Gastroesophageal sphincter (tissue), 4 donors: ENCODE data around the gene BOK. TPM values are rescaled to one million over a fixed set of nuclear protein-coding genes. Genes with fewer than 3 reads are reported as not detected.
A peak's percentile ranks its signal among the peaks of the same experiment; 100 is the strongest.

Source experiments
- ATAC-seq: fragments of 150-250 bp; one replicate; pipeline ENCODE4 v1.9.1; 2016; ENCODE audit warnings: mild to moderate bottlenecking, moderate library complexity
- H3K27ac ChIP-seq, 4 donors: fragments of 200-600 bp; sonication (generic) in 3 of 4; 1 replicate in 3 of 4; 2 replicates in 1 of 4; pipeline ENCODE4 v1.5.1; 2016 to 2019
- H3K27me3 ChIP-seq: fragments of 200-600 bp; sonication (generic); one replicate; pipeline ENCODE4 v1.5.1; 2019
- H3K36me3 ChIP-seq, 2 donors: fragments of 200-600 bp; sonication (generic); one replicate each; pipeline ENCODE4 v1.5.1; 2019; ENCODE audit warnings: control low read depth in 1 of 2
- H3K4me1 ChIP-seq, 3 donors: fragments of 200-600 bp; sonication (generic); 1 replicate in 2 of 3; 2 replicates in 1 of 3; pipeline ENCODE4 v1.5.1; 2016 to 2019; ENCODE audit warnings: control low read depth in 2 of 3
- H3K4me3 ChIP-seq, 2 donors: fragments of 200-600 bp; sonication (generic); one replicate each; pipeline ENCODE4 v1.5.1; 2019; ENCODE audit warnings: mild to moderate bottlenecking in 1 of 2, moderate library complexity in 1 of 2
- H3K9me3 ChIP-seq, 3 donors: fragments of 200-600 bp; sonication (generic); one replicate each; pipeline ENCODE4 v1.5.1; 2017 to 2019; ENCODE audit warnings: control low read depth in 2 of 3
- EP300 ChIP-seq: sonication (generic); formaldehyde crosslinking; IDR thresholded peaks from one replicate; pipeline ENCODE4 v1.6.1; 2017; ENCODE audit warnings: antibody characterized with exemption, mild to moderate bottlenecking
- POLR2A ChIP-seq, 2 donors: fragments of 450-650 bp; IDR thresholded peaks; one replicate each; pipeline ENCODE4 v1.6.1; 2017; ENCODE audit warnings: antibody characterized with exemption in 2 of 2, mild to moderate bottlenecking in 2 of 2, moderate library complexity in 1 of 2
- POLR2AphosphoS5 ChIP-seq: sonication (generic); formaldehyde crosslinking; IDR thresholded peaks from one replicate; pipeline ENCODE4 v1.6.1; 2017; ENCODE audit warnings: antibody characterized with exemption
- WGBS, 2 donors: methylation state at CpG; one replicate each; pipeline ENCODE4 v1.1.5; 2018; ENCODE audit warnings: low coverage in 1 of 2; 5-methylcytosine and 5-hydroxymethylcytosine counted together
- total RNA-seq, 4 donors: library from RNA; depleted of rRNA; stranded (reverse); fragments of >200 nt; gene quantifications; one replicate each; pipeline ENCODE4 v1.1.0, GENCODE V29; 2016
- TF ChIP-seq, protein P1 (sequence below), 4 experiments: fragments of 200-600 bp in 2 of 4; fragments of 450-650 bp in 2 of 4; sonication (generic) in 1 of 4; IDR thresholded peaks; one replicate each; pipeline ENCODE4 v1.5.1; 2017 to 2019; ENCODE audit warnings: antibody characterized with exemption in 4 of 4, mild to moderate bottlenecking in 2 of 4, moderate library complexity in 2 of 4

Gene BOK
- total RNA-seq, 4 donors from 2014 or later = 46.0 to 128 (median 66.3) TPM

DNA sequence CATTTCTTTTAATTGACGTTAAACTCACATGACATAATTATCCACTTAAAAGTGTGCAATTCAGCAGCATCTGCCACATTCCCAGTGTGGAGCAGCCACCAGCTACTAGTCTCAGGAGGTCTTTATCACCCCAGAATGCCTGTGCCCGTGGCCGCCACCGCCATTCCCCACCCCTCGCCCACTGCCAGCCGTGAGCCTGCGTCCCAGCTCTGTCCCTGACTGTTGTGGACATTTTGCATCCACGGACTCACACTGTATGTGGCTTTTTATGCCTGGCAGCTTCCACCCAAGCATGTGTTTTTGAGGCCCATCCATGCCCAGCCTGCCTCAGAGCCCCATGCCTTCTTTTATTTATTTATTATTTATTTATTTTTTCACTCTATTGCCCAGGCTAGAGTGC is 9.2 kb downstream of the BOK start:
- no peak overlapping the region for H3K4me3 ChIP-seq
- no peak overlapping the region for H3K27ac ChIP-seq
- no peaks in the 10 kb centered on the region for H3K27me3 ChIP-seq
- no peak for ATAC-seq
- no peaks in the 10 kb centered on the region for H3K9me3 ChIP-seq
- TF ChIP-seq, protein P1, sequence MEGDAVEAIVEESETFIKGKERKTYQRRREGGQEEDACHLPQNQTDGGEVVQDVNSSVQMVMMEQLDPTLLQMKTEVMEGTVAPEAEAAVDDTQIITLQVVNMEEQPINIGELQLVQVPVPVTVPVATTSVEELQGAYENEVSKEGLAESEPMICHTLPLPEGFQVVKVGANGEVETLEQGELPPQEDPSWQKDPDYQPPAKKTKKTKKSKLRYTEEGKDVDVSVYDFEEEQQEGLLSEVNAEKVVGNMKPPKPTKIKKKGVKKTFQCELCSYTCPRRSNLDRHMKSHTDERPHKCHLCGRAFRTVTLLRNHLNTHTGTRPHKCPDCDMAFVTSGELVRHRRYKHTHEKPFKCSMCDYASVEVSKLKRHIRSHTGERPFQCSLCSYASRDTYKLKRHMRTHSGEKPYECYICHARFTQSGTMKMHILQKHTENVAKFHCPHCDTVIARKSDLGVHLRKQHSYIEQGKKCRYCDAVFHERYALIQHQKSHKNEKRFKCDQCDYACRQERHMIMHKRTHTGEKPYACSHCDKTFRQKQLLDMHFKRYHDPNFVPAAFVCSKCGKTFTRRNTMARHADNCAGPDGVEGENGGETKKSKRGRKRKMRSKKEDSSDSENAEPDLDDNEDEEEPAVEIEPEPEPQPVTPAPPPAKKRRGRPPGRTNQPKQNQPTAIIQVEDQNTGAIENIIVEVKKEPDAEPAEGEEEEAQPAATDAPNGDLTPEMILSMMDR (IDR thresholded peaks at IDR 0.05) = no peak
- TF ChIP-seq POLR2AphosphoS5 (no peak), EP300 (no peak), POLR2A (IDR thresholded peaks at IDR 0.05) (no peak)
- peaks cover 0 to 25% of the 10 kb centered on the region in 2 donors for H3K36me3 ChIP-seq
- 67 to 90% methylated on average over 1 to 8 of the region's 8 CpGs for WGBS, 2 donors
- peaks cover 0 to 73% (median 18%) of the 10 kb centered on the region in 3 donors for H3K4me1 ChIP-seq

DNA sequence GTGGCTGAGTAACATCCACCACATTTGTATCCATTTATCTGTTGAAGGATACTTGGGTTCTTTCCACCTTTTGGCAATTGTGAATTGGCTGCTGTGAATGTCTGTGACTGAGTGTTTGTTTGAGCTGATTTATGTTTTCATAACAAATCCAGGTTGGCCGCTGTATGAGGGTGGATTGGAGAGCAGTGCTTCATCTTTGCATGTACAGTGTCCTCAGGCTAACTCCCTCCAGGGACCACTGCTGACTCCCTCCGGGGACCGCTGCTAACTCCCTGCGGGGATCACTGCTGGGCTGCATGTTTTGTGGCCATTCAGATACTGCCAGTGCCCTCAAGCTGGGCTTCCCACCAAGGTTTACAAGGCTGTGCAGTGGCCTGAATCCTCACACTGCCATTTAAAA is 10.2 kb downstream of the BOK start:
- peaks cover 0 to 25% of the 10 kb centered on the region in 2 donors for H3K36me3 ChIP-seq
- H3K27me3 ChIP-seq = no peaks in the 10 kb centered on the region
- TF ChIP-seq POLR2A (IDR thresholded peaks at IDR 0.05) (no peak), POLR2AphosphoS5 (no peak), EP300 (no peak)
- TF ChIP-seq, protein P1 (IDR thresholded peaks at IDR 0.05) = no peak
- H3K27ac ChIP-seq = peak overlapping the region in 1 of 4 donors; percentile 22
- H3K9me3 ChIP-seq = no peaks in the 10 kb centered on the region
- no peak overlapping the region for H3K4me3 ChIP-seq
- no peak for ATAC-seq
- peaks cover 0 to 64% (median 9%) of the 10 kb centered on the region in 3 donors for H3K4me1 ChIP-seq
- WGBS, 2 donors = 34% methylated on average over 3 of the region's 4 CpGs; no CpG with 5 or more reads in 1 of the 2 donors

DNA sequence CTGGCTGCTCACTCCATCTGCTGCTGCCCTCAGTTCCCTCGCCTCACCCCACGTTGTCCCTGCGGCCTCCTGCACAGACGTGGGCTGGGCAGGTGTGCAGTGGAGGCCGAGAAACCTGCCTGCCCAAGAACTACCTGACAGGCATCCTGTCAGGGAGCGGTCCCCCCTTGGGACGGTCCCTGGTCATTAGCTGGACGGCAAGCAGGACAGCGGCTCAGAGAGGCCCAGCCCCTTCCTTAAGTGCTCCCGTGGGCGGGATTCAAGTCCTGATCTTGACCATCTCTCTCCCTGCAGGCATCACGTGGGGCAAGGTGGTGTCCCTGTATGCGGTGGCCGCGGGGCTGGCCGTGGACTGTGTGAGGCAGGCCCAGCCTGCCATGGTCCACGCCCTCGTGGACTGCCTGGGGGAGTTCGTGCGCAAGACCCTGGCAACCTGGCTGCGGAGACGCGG is 11.3 kb downstream of the BOK start:
- H3K36me3 ChIP-seq = peaks cover 0 to 36% of the 10 kb centered on the region in 2 donors
- no peaks in the 10 kb centered on the region for H3K9me3 ChIP-seq
- no CpG with 5 or more reads among the region's 23 CpGs for WGBS, 2 donors
- no peak for TF ChIP-seq POLR2A (IDR thresholded peaks at IDR 0.05)
- TF ChIP-seq, protein P1 (IDR thresholded peaks at IDR 0.05) = no peak
- no peak for TF ChIP-seq EP300
- TF ChIP-seq POLR2AphosphoS5 = no peak
- H3K4me3 ChIP-seq = no peak overlapping the region
- H3K4me1 ChIP-seq = peaks cover 0 to 53% (median 0%) of the 10 kb centered on the region in 3 donors
- no peak for ATAC-seq
- H3K27ac ChIP-seq = no peak overlapping the region
- no peaks in the 10 kb centered on the region for H3K27me3 ChIP-seq

DNA sequence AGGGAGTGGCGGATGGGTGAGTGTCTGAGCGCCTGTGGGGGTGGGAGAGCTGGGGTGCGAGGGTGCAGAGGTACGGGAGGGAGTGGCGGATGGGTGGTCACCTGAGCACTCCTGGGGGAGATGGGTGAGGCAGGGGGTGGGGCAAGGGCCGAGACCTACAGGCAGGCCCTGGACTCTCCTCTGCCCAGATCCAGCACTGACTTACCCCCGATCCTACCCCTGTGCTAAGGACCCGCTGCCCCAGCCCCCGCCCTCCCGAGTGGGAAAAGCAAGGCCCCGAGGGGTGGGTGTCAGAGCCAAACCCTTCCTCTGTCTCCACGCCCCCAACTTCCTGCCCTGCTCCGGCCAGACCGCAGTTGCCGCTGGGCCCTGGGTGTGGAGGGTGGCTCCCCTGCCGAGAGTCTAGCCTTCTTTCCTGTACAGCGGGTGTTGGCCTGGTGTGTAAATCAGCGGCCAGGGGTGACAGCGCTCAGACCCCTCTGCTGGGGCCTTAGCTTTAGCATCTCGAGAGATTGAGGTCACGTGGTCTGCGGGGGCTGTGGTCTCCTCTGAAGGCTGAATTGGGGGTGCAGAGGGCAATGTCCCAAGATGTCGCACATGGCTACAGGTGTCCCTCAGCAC is 12.5 kb downstream of the BOK start:
- Histone ChIP-seq H3K4me3 (no peak overlapping the region), H3K27me3 (no peaks in the 10 kb centered on the region), H3K27ac (no peak overlapping the region), H3K9me3 (no peaks in the 10 kb centered on the region), H3K36me3 (peaks cover 0 to 37% of the 10 kb centered on the region in 2 donors), H3K4me1 (peaks cover 0 to 41% (median 0%) of the 10 kb centered on the region in 3 donors)
- TF ChIP-seq, protein P1 (IDR thresholded peaks at IDR 0.05) = no peak
- no peak for TF ChIP-seq POLR2A (IDR thresholded peaks at IDR 0.05)
- TF ChIP-seq POLR2AphosphoS5 = no peak
- WGBS, 2 donors = 80 to 89% methylated on average over 1 to 4 of the region's 23 CpGs
- ATAC-seq = no peak
